Peyer's patch (tissue), 4 donors: ENCODE measurements around the gene NCBP2. TPM values are rescaled to one million over a fixed set of nuclear protein-coding genes. Genes with fewer than 3 reads are reported as not detected.

Experiments
- DNase-seq, 3 donors: peaks; one replicate each; pipeline ENCODE4 v3.0.0-alpha.2; 2017 to 2019
- H3K27ac ChIP-seq, 4 donors: fragments of 200-600 bp; sonication (generic); one replicate each; pipeline ENCODE4 v1.5.1; 2016 to 2019
- H3K27me3 ChIP-seq, 2 donors: fragments of 200-600 bp; sonication (generic); one replicate each; pipeline ENCODE4 v1.5.1; 2019
- H3K36me3 ChIP-seq, 3 donors: fragments of 200-600 bp; sonication (generic); one replicate each; pipeline ENCODE4 v1.5.1; 2016 to 2019
- H3K4me1 ChIP-seq, 4 donors: fragments of 200-600 bp; sonication (generic); one replicate each; pipeline ENCODE4 v1.5.1; 2016 to 2019
- H3K4me3 ChIP-seq, 4 donors: fragments of 200-600 bp; sonication (generic); 1 replicate in 3 of 4; 2 replicates in 1 of 4; pipeline ENCODE4 v1.5.1; 2016 to 2019; ENCODE audit warnings: mild to moderate bottlenecking in 1 of 4
- H3K9me3 ChIP-seq, 4 donors: fragments of 200-600 bp; sonication (generic); one replicate each; pipeline ENCODE4 v1.5.1; 2016 to 2019; ENCODE audit warnings: mild to moderate bottlenecking in 1 of 4
- CTCF ChIP-seq, 6 experiments: fragments of 450-650 bp in 4 of 6; fragments of 200-600 bp in 2 of 6; sonication (generic) in 1 of 6; IDR thresholded peaks; one replicate each; pipeline ENCODE4 v1.5.1; 2017 to 2019; ENCODE audit warnings: antibody characterized with exemption in 6 of 6, mild to moderate bottlenecking in 3 of 6, moderate library complexity in 1 of 6
- POLR2A ChIP-seq, 2 donors: fragments of 450-650 bp; IDR thresholded peaks; one replicate each; pipeline ENCODE4 v1.5.1; 2017; ENCODE audit warnings: antibody characterized with exemption in 2 of 2, mild to moderate bottlenecking in 2 of 2, moderate library complexity in 2 of 2
- total RNA-seq, 4 donors: library from RNA; depleted of rRNA; stranded (reverse); fragments of >200 nt; gene quantifications; one replicate each; pipeline ENCODE4 v1.1.0, GENCODE V29; 2016

NCBP2 gene
- total RNA-seq, 4 donors from 2014 or later: 21.7 to 61.1 (median 31.8) TPM

GRCh38 chr3:196967412-196968232, 25.3 kb upstream of the NCBP2 start:
- no peak for TF ChIP-seq CTCF (IDR thresholded peaks at IDR 0.05)
- no peak for TF ChIP-seq POLR2A (IDR thresholded peaks at IDR 0.05)
- no peaks in the 10 kb centered on the region for H3K9me3 ChIP-seq
- peaks cover 0 to 25% (median 0%) of the 10 kb centered on the region in 3 donors for H3K36me3 ChIP-seq
- no peaks in the 10 kb centered on the region for H3K27me3 ChIP-seq
- H3K27ac ChIP-seq: no peak overlapping the region
- DNase-seq: peak in 1 of 3 donors; percentile 42
- H3K4me1 ChIP-seq: peaks cover 0 to 27% (median 5%) of the 10 kb centered on the region in 4 donors
- H3K4me3 ChIP-seq: peak overlapping the region in 3 of 4 donors; percentile 83 to 92 (median 86)

- Histone ChIP-seq H3K36me3 (peaks cover 0 to 25% (median 0%) of the 10 kb centered on the region in 3 donors), H3K4me1 (peaks cover 0 to 27% (median 5%) of the 10 kb centered on the region in 4 donors), H3K4me3 (peak overlapping the region in 1 of 4 donors; percentile 83), H3K27me3 (no peaks in the 10 kb centered on the region), H3K27ac (no peak overlapping the region), H3K9me3 (no peaks in the 10 kb centered on the region)
- TF ChIP-seq POLR2A (IDR thresholded peaks at IDR 0.05) (no peak), CTCF (IDR thresholded peaks at IDR 0.05) (no peak)
- DNase-seq: peak in 1 of 3 donors; percentile 43
Observed at GRCh38 chr3:196966526-196967401, 24.4 kb upstream of the NCBP2 start.

GRCh38 chr3:196965804-196966173, 23.5 kb upstream of the NCBP2 start:
- Histone ChIP-seq H3K27me3 (no peaks in the 10 kb centered on the region), H3K4me3 (no peak overlapping the region), H3K9me3 (no peaks in the 10 kb centered on the region), H3K27ac (no peak overlapping the region), H3K4me1 (peaks cover 0 to 36% (median 5%) of the 10 kb centered on the region in 4 donors), H3K36me3 (peaks cover 0 to 25% (median 0%) of the 10 kb centered on the region in 3 donors)
- no peak for TF ChIP-seq POLR2A (IDR thresholded peaks at IDR 0.05)
- no peak for TF ChIP-seq CTCF (IDR thresholded peaks at IDR 0.05)
- peak in 1 of 3 donors; percentile 24 for DNase-seq

GRCh38 chr3:196965112-196965803, 22.9 kb upstream of the NCBP2 start:
- peaks cover 0 to 25% (median 0%) of the 10 kb centered on the region in 3 donors for H3K36me3 ChIP-seq
- DNase-seq: peak in 1 of 3 donors; percentile 15
- H3K4me3 ChIP-seq: no peak overlapping the region
- H3K4me1 ChIP-seq: peaks cover 0 to 35% (median 5%) of the 10 kb centered on the region in 4 donors
- no peaks in the 10 kb centered on the region for H3K9me3 ChIP-seq
- H3K27ac ChIP-seq: no peak overlapping the region
- no peaks in the 10 kb centered on the region for H3K27me3 ChIP-seq
- TF ChIP-seq CTCF (IDR thresholded peaks at IDR 0.05) (no peak), POLR2A (IDR thresholded peaks at IDR 0.05) (no peak)

- H3K4me1 ChIP-seq: peaks cover 0 to 32% (median 4%) of the 10 kb centered on the region in 4 donors
- TF ChIP-seq POLR2A (IDR thresholded peaks at IDR 0.05): no peak
- TF ChIP-seq CTCF (IDR thresholded peaks at IDR 0.05): no peak
- DNase-seq: peak in 1 of 3 donors; percentile 23
- H3K9me3 ChIP-seq: no peaks in the 10 kb centered on the region
- no peaks in the 10 kb centered on the region for H3K27me3 ChIP-seq
- peaks cover 0 to 25% (median 0%) of the 10 kb centered on the region in 3 donors for H3K36me3 ChIP-seq
- no peak overlapping the region for H3K4me3 ChIP-seq
- peak overlapping the region in 1 of 4 donors; percentile 42 for H3K27ac ChIP-seq
Observed at GRCh38 chr3:196963631-196963953, 21.3 kb upstream of the NCBP2 start.
